Skin of body (tissue), 3 donors: ENCODE data around the gene NDUFS1. TPM values are rescaled to one million over a fixed set of nuclear protein-coding genes. Genes with fewer than 3 reads are reported as not detected.

ENCODE experiments used
- DNase-seq: peaks from one replicate; lab custom pipeline; 2025; lab: John Stamatoyannopoulos, UW
- small RNA-seq: library from RNA; depleted of rRNA; stranded (forward); fragments of <200 nt; gene quantifications from one replicate; pipeline ENCODE3, GENCODE V24; 2014; ENCODE audit warnings: low replicate concordance
- total RNA-seq: library from RNA; depleted of rRNA; stranded (reverse); fragments of >200 nt; gene quantifications from one replicate; pipeline ENCODE4 v1.2.3, GENCODE V29; 2014

The NDUFS1 gene
- total RNA-seq, 1 donor from 2014 or later: 71.2 TPM

DNA sequence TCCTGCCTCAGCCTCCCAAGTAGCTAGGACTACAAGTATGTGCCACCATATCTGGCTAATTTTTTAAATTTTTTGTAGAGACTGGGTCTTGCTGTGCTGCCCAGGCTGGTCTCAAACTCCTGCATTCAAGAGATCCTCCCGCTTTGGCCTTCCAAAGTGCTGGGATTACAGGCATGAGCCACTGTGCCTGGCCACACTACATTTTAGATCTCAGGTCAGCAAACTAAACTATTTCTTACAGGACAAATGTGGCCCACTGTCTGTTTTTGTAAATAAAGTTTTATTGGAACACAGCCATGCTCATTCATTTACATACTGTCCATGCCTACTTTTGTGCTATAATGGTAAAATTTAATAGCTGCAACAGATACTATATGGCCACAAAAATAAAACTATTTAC is 91.0 kb downstream of the NDUFS1 start:
- no peak for DNase-seq

Small RNA genes within 50 kb of the gene (small RNA-seq; reads per million reads assigned to genes)
- gene RF00134: not detected
- not detected for gene RF02271
- not detected for gene SNORA41
- 0.59 reads per million, percentile 67 among the genes with 10 or more reads in this experiment for gene SNORD51

Other genes with a start within 250 kb of the NDUFS1 start
- gene INO80D, start 73.3 kb downstream of the NDUFS1 start, total RNA-seq: 18.8 TPM
- 378 TPM for gene EEF1B2, start 451 bp upstream of the NDUFS1 start, total RNA-seq
- gene ZDBF2, start 115.2 kb upstream of the NDUFS1 start, total RNA-seq: 8.2 TPM